Non-pigmented ciliary epithelial cell (primary cell): ENCODE data around the gene PWWP2A.
"Not testable (repeated sequence)": the region's sequence is repeated elsewhere in the genome, so short reads cannot be mapped to it uniquely, and the experiment has no call there.

Source experiments
- DNase-seq: peaks from one replicate; pipeline ENCODE4 v3.0.0-alpha.2; 2010; ENCODE audit warnings: low read depth

Gene PWWP2A

DNA sequence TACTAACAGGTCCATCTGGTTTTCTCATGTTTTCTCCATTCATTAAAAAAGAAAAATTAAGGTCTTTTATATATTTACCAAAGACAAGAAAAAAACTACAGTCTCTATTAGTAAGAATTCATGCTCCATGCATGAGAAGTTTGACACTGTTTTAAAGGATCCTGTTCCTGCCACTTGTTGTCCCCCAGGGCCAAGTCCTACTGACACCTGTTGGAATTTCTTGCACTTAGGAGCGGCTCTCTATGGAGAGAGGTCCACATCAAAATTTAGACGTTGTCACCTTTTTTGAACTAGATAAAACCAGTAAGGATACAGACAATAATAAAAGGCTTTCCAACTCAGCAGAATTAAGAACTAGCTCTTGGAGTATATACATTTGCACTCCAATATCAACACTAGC, 42.3 kb downstream of the PWWP2A start:
- no peak for DNase-seq

DNA sequence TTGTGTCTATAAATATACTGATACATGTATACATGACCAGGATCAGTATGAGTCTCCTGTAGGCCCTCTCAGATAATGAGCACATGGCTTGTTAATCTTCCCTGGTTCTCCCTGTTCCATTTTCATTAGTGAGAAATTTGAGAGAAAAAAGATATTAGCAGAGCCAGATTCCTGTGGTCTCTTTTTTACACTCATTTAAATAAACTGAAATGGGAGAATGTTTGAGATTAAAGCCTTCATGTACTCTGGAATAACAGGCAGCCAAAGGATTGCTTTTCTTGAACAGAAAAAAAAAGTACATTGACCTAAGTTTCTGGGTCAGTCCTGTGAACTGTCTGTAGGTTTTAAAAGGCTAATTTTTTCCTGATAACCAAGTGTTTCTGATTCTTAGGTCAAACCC, 44.2 kb downstream of the PWWP2A start:
- DNase-seq, result no peak

GRCh38 chr5:160071916-160072315, 47.3 kb downstream of the PWWP2A start:
- DNase-seq, result no peak

DNA sequence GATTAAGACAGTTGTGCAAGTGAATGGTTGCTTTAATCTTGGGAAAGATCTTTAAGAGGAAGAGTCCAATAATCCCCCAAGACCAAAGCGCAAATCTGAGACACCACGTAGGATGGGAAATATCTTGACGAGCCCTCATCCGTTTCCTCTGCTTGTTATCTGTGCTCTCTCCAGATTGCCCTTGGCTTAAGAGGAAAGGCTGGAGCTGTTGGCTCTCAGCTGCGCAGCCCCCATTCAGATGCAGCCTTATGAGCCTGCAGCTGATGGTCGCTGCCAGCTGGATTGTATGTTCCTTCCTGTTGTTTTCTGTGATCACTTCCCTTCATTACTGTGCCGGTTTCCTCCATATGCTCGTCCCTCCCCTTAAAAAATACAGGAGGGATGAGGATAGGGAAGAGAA, 47.7 kb downstream of the PWWP2A start:
- DNase-seq, result no peak

DNA sequence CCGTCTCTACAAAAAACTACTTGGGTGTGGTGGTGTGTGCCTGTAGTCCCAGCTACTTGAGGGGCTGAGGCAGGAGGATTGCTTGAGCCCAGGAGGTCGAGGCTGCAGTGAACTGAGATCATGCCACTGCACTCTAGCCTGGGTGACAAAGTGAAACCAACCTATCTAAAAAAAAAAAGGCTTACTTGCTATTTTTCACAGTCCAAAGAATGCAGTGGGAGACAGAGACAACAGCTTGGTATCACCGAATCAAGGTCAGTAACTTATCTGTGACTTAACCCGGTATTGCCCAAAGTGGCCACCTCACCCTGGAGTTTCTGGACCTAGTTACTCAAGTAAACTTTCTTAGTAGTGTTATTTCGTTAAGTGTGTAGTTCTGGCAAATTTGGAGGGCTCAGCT, 50.1 kb downstream of the PWWP2A start:
- not testable (repeated sequence) for DNase-seq

DNA sequence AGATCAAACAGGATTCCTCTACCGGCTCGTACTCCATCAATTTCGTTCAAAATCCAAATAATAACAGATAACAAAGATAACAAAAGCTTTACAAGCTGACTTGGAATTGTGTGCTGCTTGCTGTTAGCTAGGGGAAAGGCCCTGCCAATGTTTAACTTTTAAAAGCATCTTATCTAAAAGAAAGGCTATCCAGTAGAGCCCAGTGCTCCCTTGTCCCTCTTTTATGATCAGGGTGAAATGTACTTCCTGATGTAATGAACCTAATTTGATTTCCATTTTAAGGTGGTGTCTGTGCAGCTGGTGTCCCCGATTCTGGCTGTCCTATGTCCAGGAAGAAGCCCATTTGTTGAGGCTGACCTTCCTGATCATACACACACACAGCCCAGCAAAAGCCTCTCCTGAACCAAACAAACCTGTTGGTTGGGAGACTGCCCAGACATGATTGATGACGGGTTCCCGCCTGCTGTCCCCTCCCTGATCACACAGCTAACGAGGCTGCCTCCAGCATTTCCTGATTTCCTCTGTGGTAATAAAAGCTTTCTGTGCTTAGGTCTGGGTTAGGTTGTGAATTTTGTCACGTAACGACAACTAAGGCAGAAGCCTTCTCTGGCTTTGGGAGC, 54.1 kb downstream of the PWWP2A start:
- no peak for DNase-seq

DNA sequence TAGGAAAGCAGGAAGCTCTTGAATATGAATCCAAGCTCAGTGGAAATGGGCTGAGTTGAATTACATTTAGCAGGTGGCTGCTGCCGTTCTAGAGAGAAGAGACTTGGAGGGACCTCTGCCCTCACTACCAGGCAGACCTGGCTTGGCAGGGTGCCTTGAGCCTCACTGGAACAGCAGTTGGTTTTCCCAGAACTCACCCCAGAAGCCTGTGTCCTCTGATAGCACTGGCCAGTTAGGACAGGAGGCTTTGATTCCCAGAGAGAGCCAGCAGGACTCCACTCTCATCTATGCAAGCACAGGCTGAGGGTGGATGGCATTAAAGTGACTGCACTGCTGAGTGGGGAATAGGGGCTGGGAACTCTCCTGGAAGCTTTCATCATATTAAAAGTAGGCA, 54.8 kb downstream of the PWWP2A start:
- DNase-seq, result no peak

GRCh38 chr5:160061770-160062169, 57.5 kb downstream of the PWWP2A start:
- no peak for DNase-seq

- no peak for DNase-seq
Observed at GRCh38 chr5:160060001-160060400, 59.2 kb downstream of the PWWP2A start.

GRCh38 chr5:160057256-160057655, 62.0 kb downstream of the PWWP2A start:
- no peak for DNase-seq

- no peak for DNase-seq
Observed at GRCh38 chr5:160054831-160055230, 64.4 kb downstream of the PWWP2A start.

GRCh38 chr5:160054047-160054446, 65.2 kb downstream of the PWWP2A start:
- DNase-seq, result no peak

DNA sequence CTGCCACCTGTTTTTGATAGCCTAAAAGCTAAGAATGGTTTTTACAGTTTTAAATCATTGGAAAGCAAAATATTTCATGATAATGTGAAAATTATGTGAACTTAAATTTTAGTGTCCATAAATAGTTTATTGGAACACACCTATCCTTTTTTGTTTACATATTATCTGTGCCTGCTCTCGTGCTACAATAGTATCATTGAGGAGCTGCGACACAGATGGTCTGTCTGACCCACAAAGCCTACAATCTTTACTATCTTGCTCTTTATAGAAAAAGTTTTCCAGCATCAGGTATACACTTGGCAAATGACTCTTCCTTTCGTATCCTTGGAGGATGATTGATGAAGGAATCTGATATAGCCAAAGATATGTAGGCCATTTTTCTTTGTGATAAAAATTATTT, 70.2 kb downstream of the PWWP2A start:
- no peak for DNase-seq

DNA sequence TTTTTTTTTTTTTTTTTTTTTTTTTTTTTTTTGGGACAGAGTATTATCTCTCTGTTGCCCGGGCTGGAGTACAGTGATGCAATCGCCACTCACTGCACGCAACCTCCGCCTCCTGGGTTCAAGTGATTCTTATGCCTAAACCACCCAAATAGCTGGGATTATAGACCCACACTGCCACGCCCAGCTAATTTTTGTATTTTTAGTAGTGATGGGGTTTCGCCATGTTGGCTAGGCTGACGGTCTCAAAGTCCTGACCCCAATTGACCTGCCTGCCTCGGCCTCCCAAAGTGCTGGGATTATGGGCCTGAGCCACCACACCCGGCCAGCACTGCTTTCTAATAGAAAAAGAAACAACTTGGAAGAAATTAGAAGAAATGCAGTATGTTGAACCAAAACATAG, 71.1 kb downstream of the PWWP2A start:
- no peak for DNase-seq

- no peak for DNase-seq
Observed at GRCh38 chr5:160047423-160047822, 71.8 kb downstream of the PWWP2A start.

DNA sequence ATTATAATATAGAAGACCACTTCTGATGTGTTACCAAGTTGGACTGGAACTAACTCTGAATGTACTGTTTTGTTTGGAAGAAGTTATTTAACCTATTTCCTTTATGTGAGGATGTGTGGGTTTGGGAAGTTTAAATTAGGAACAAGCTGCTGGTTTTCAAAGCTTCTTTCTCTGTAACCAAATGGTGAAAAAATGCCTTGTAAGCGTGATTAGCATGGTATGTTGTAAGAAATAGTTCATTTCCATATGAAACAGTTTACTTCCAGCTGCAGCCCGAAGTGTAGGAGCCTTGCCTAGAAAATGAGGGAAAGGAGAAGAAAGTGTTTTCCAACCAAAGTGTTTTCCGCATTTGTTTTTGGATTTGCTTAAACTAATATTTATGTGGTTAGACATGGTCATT, 74.3 kb downstream of the PWWP2A start:
- no peak for DNase-seq

DNA sequence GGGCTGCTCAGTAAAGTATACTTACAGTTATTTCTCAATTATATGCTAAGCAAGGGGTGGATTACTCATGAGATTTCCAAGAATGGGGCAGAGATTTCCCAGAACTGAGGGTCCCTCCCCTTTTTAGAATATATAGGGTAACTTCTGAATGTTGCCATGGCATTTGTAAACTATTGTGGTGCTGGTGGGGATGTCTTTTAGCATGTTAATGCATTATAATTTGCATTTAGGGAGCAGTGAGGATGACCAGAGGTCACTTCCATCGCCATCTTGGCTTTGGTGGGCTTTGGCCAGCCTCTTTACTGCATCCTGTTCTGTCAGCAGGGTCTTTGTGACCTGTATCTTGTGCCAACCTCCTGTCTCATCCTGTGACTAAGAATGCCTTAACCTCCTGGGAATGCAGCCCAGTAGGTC, 74.9 kb downstream of the PWWP2A start:
- DNase-seq, result no peak

GRCh38 chr5:160042671-160043070, 76.6 kb downstream of the PWWP2A start:
- no peak for DNase-seq
